ENCODE data around the gene NUP214.
"Not testable (repeated sequence)": the region's sequence is repeated elsewhere in the genome, so short reads cannot be mapped to it uniquely, and the experiment has no call there.

DNA sequence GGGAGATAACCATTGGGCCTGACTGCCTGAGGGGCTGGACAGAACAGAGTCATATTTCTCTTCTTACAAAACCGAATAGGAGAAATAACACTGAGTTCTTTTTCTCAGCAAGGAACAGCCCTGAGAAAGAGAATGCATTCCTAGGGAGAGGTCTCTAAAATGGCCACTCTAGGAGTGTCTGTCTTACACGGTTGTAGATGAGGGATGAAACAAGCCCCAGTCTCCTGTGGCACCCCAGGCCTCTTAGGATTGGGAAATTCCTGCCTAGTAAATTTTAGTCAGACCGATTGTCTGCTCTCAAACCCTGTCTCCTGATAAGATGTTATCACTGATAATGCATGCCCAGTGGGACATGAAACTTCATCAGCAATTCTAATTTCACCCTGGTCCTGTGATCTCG lies 86.5 kb downstream of the NUP214 start:
- TF ChIP-seq POLR2A, TAF1 (IDR thresholded peaks at IDR 0.05; ENCODE audit: low read depth, low read length): not testable (repeated sequence)
